MM.1S (cell line): ENCODE results near the gene ZNF726.

Experiments
- DNase-seq: peaks from one replicate; pipeline ENCODE4 v3.0.0-alpha.2; 2015
- H2AFZ ChIP-seq: fragments of 300-600 bp; sonication (generic); 2 replicates; pipeline ENCODE4 v1.6.0; 2016; ENCODE audit warnings: antibody characterized with exemption, low read length
- H3F3A ChIP-seq: fragments of 300-600 bp; sonication (generic); 2 replicates; pipeline ENCODE4 v1.6.1; 2016; ENCODE audit warnings: mild to moderate bottlenecking, antibody characterized with exemption, low read length, moderate library complexity, mixed read lengths; ENCODE audit not compliant: insufficient read depth
- H3K27ac ChIP-seq: fragments of 300-600 bp; sonication (generic); 2 replicates; pipeline ENCODE4 v1.5.1; 2016; ENCODE audit warnings: mild to moderate bottlenecking, low read length
- H3K27me3 ChIP-seq: fragments of 300-600 bp; sonication (generic); replicated peaks from 2 replicates; pipeline ENCODE4 v1.6.0; 2016; ENCODE audit warnings: low read length; ENCODE audit not compliant: insufficient read depth
- H3K36me3 ChIP-seq: fragments of 300-600 bp; sonication (generic); replicated peaks from 2 replicates; pipeline ENCODE4 v1.6.1; 2016; ENCODE audit warnings: mild to moderate bottlenecking, low read length, mixed read lengths; ENCODE audit not compliant: insufficient read depth
- H3K4me1 ChIP-seq: fragments of 300-600 bp; sonication (generic); 2 replicates; pipeline ENCODE4 v1.6.1; 2016; ENCODE audit warnings: low read length, mixed read lengths
- H3K4me2 ChIP-seq: fragments of 300-600 bp; sonication (generic); 2 replicates; pipeline ENCODE4 v1.6.0; 2016; ENCODE audit warnings: low read depth, low read length
- H3K4me3 ChIP-seq: fragments of 300-600 bp; sonication (generic); 2 replicates; pipeline ENCODE4 v1.5.1; 2016; ENCODE audit warnings: low read length, mixed read lengths
- H3K79me2 ChIP-seq: fragments of 300-600 bp; sonication (generic); 2 replicates; pipeline ENCODE4 v1.6.1; 2016; ENCODE audit warnings: mixed run types, low read length, mixed read lengths
- H3K9ac ChIP-seq: fragments of 300-600 bp; sonication (generic); 2 replicates; pipeline ENCODE4 v1.6.1; 2016; ENCODE audit warnings: low read length, mixed read lengths
- H3K9me2 ChIP-seq: fragments of 300-600 bp; sonication (generic); replicated peaks from 2 replicates; pipeline ENCODE4 v1.6.1; 2016; ENCODE audit warnings: mild to moderate bottlenecking, low read length, mixed read lengths; ENCODE audit not compliant: insufficient read depth
- H3K9me3 ChIP-seq: fragments of 300-600 bp; sonication (generic); replicated peaks from 2 replicates; pipeline ENCODE4 v1.6.1; 2016; ENCODE audit warnings: mild to moderate bottlenecking, low read length, mixed read lengths; ENCODE audit not compliant: insufficient read depth
- H4K20me1 ChIP-seq: fragments of 300-600 bp; sonication (generic); 2 replicates; pipeline ENCODE4 v1.6.1; 2016; ENCODE audit warnings: mild to moderate bottlenecking, low read length, moderate library complexity, mixed read lengths; ENCODE audit not compliant: insufficient read depth
- CTCF ChIP-seq: fragments of 300-600 bp; sonication (generic); IDR thresholded peaks from 2 replicates; pipeline ENCODE4 v1.5.1; 2016; ENCODE audit warnings: antibody characterized with exemption, low read length, mixed read lengths
- EZH2 ChIP-seq: fragments of 300-600 bp; sonication (generic); optimal IDR thresholded peaks from 2 replicates; pipeline ENCODE3; 2017; ENCODE audit warnings: low read depth, mild to moderate bottlenecking, antibody characterized with exemption, low read length, mixed read lengths
- EZH2phosphoT487 ChIP-seq: fragments of 300-600 bp; sonication (generic); IDR thresholded peaks from 2 replicates; pipeline ENCODE4 v1.6.1; 2018; ENCODE audit warnings: antibody characterized with exemption, low read length

ZNF726 gene

DNA sequence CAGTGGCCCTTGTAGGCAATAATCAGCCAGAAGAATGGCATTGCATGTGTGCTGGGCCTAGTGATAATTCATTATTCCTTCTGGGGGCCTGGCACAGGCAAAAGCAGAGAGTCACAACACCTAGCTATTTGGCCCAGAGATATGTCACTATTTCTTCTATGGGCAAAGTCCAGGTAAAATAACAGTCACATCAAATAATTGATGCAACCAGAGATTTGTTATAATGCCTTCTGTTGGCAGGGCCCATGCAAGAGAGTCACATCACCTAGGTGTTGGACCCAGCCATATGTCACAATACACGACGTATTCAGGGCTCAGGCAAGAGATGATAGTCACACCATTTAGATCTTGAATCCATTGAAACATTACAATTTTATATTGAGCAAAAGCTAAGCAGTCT lies 66.1 kb downstream of the ZNF726 start:
- H3K4me2 ChIP-seq, result no peak overlapping the region
- no peaks in the 10 kb centered on the region for H3K79me2 ChIP-seq
- no peak overlapping the region for H3K27ac ChIP-seq
- no peaks in the 10 kb centered on the region for H3K9me3 ChIP-seq
- H3K9me2 ChIP-seq, result no peaks in the 10 kb centered on the region
- H3K4me1 ChIP-seq, result no peaks in the 10 kb centered on the region
- no peak overlapping the region for H2AFZ ChIP-seq
- H3F3A ChIP-seq, result no peaks in the 10 kb centered on the region
- TF ChIP-seq EZH2phosphoT487, result no peak
- TF ChIP-seq EZH2, result no peak
- no peak for TF ChIP-seq CTCF
- no peaks in the 10 kb centered on the region for H3K36me3 ChIP-seq
- H3K27me3 ChIP-seq, result no peaks in the 10 kb centered on the region
- no peaks in the 10 kb centered on the region for H4K20me1 ChIP-seq
- no peak for DNase-seq
- no peak overlapping the region for H3K9ac ChIP-seq
- H3K4me3 ChIP-seq, result no peak overlapping the region

DNA sequence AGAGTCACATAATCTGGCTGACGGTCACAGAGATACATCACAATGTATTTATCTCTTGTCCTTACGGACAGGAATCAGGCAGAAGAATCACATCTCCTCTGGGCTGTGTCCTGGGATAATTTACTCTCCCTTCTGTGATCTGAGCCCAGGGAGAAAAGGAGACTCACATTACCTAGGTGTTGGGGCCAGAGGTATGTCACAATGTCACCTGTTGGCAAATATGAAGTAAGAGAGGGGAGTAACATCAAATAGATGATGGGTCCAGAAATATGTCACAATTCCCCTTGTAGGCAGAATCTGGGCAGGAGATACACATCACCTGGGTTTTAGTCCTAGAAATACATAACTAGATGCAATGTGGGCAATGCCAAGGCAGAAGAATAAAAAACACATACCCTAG lies 67.2 kb downstream of the ZNF726 start:
- H4K20me1 ChIP-seq, result no peaks in the 10 kb centered on the region
- H2AFZ ChIP-seq, result no peak overlapping the region
- H3K9me3 ChIP-seq, result no peaks in the 10 kb centered on the region
- H3K9ac ChIP-seq, result no peak overlapping the region
- no peaks in the 10 kb centered on the region for H3F3A ChIP-seq
- no peaks in the 10 kb centered on the region for H3K9me2 ChIP-seq
- H3K4me2 ChIP-seq, result no peak overlapping the region
- TF ChIP-seq EZH2phosphoT487 (no peak), CTCF (no peak), EZH2 (no peak)
- no peaks in the 10 kb centered on the region for H3K27me3 ChIP-seq
- no peaks in the 10 kb centered on the region for H3K36me3 ChIP-seq
- no peak overlapping the region for H3K4me3 ChIP-seq
- H3K27ac ChIP-seq, result no peak overlapping the region
- H3K79me2 ChIP-seq, result no peaks in the 10 kb centered on the region
- no peaks in the 10 kb centered on the region for H3K4me1 ChIP-seq
- DNase-seq, result no peak

DNA sequence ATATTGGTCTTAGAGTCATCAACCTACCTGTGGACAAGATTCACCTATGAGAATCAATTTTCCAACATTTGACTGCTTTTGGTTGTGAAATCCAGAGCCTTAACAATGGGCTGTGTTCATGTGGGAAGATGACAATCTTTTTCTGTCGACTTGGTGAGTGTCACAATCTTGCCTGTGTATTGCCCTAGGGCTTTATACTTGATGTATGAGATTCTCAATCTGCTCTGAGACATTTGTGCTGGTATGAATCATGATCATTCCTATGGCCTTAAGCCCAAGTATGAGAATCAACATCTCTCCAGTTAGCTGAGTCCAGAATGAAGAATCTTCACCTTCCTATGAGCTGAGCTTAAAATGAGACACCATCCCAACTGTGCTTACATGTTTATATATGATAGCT lies 68.7 kb downstream of the ZNF726 start:
- Histone ChIP-seq H3K4me3 (no peak overlapping the region), H3K4me1 (no peaks in the 10 kb centered on the region), H4K20me1 (no peaks in the 10 kb centered on the region), H3K27me3 (no peaks in the 10 kb centered on the region), H3K27ac (no peak overlapping the region), H3K4me2 (no peak overlapping the region), H3K9me3 (no peaks in the 10 kb centered on the region), H3K9ac (no peak overlapping the region), H3K36me3 (no peaks in the 10 kb centered on the region), H3F3A (no peaks in the 10 kb centered on the region), H2AFZ (no peak overlapping the region), H3K79me2 (no peaks in the 10 kb centered on the region), H3K9me2 (no peaks in the 10 kb centered on the region)
- TF ChIP-seq EZH2 (no peak), EZH2phosphoT487 (no peak), CTCF (no peak)
- DNase-seq, result no peak
